WTC11 (cell line): ENCODE measurements around the gene BRI3. TPM values are rescaled to one million over a fixed set of nuclear protein-coding genes. Genes with fewer than 3 reads are reported as not detected.

Experiments
- ATF2 ChIP-seq: sonication (generic); formaldehyde crosslinking; IDR thresholded peaks from 2 replicates; pipeline ENCODE4 v1.8.1; 2022; ENCODE audit warnings: low read depth, missing genetic modification reagents, borderline replicate concordance
- CBFB ChIP-seq: sonication (generic); formaldehyde crosslinking; IDR thresholded peaks from 2 replicates; pipeline ENCODE4 v1.8.1; 2022; ENCODE audit warnings: mild to moderate bottlenecking, low read depth, missing genetic modification reagents
- CDX4 ChIP-seq: fragments of 250-450 bp; sonication (Bioruptor Pico); IDR thresholded peaks from 2 replicates; pipeline ENCODE4 v1.9.0; 2021; ENCODE audit warnings: moderate library complexity, mild to moderate bottlenecking, inconsistent platforms, borderline replicate concordance
- CREB1 ChIP-seq: sonication (generic); formaldehyde crosslinking; IDR thresholded peaks from 2 replicates; pipeline ENCODE4 v1.8.0; 2023; ENCODE audit warnings: mild to moderate bottlenecking, missing genetic modification reagents
- CREM ChIP-seq: sonication (generic); formaldehyde crosslinking; IDR thresholded peaks from 2 replicates; pipeline ENCODE4 v1.8.1; 2022; ENCODE audit warnings: mild to moderate bottlenecking, missing genetic modification reagents, moderate library complexity
- CTCF ChIP-seq: fragments of 200-600 bp; IDR thresholded peaks from 2 replicates; pipeline ENCODE4 v1.8.0; 2022; ENCODE audit warnings: antibody characterized with exemption
- E2F4 ChIP-seq: sonication (generic); formaldehyde crosslinking; IDR thresholded peaks from 2 replicates; pipeline ENCODE4 v1.8.1; 2022; ENCODE audit warnings: low read depth, mild to moderate bottlenecking, moderate library complexity, missing genetic modification reagents, borderline replicate concordance
- E2F5 ChIP-seq: sonication (generic); formaldehyde crosslinking; IDR thresholded peaks from 2 replicates; pipeline ENCODE4 v1.8.1; 2022; ENCODE audit warnings: mild to moderate bottlenecking, moderate library complexity, missing genetic modification reagents
- ERG ChIP-seq: fragments of 250-450 bp; sonication (Bioruptor Pico); IDR thresholded peaks from 2 replicates; pipeline ENCODE4 v1.8.0; 2021; ENCODE audit warnings: mild to moderate bottlenecking
- FOXJ3 ChIP-seq: sonication (generic); formaldehyde crosslinking; IDR thresholded peaks from 2 replicates; pipeline ENCODE4 v1.9.0; 2021; ENCODE audit warnings: missing genetic modification reagents, mild to moderate bottlenecking, borderline replicate concordance
- GABPB1 ChIP-seq: sonication (generic); formaldehyde crosslinking; IDR thresholded peaks from 2 replicates; pipeline ENCODE4 v1.8.1; 2023; ENCODE audit warnings: mild to moderate bottlenecking, missing genetic modification reagents
- GTF2I ChIP-seq: fragments of 250-450 bp; sonication (Bioruptor Pico); conservative IDR thresholded peaks from 2 replicates; pipeline ENCODE4 v1.4.0; 2021; ENCODE audit warnings: mild to moderate bottlenecking
- IRF2 ChIP-seq: sonication (generic); formaldehyde crosslinking; IDR thresholded peaks from 2 replicates; pipeline ENCODE4 v1.8.0; 2022; ENCODE audit warnings: low read depth, missing genetic modification reagents, borderline replicate concordance
- NFE2L1 ChIP-seq: sonication (generic); formaldehyde crosslinking; IDR thresholded peaks from 2 replicates; pipeline ENCODE4 v1.8.1; 2023; ENCODE audit warnings: missing genetic modification reagents
- NR1H2 ChIP-seq: sonication (generic); formaldehyde crosslinking; IDR thresholded peaks from 2 replicates; pipeline ENCODE4 v1.9.0; 2021; ENCODE audit warnings: mild to moderate bottlenecking, moderate library complexity, missing genetic modification reagents
- RORB ChIP-seq: fragments of 250-450 bp; sonication (Bioruptor Pico); IDR thresholded peaks from 2 replicates; pipeline ENCODE4 v1.9.0; 2021; ENCODE audit warnings: mild to moderate bottlenecking
- SP1 ChIP-seq: sonication (generic); formaldehyde crosslinking; conservative IDR thresholded peaks from 2 replicates; pipeline ENCODE4 v1.8.1; 2022; ENCODE audit warnings: missing genetic modification reagents
- STAT6 ChIP-seq: sonication (generic); formaldehyde crosslinking; conservative IDR thresholded peaks from 2 replicates; pipeline ENCODE4 v1.8.1; 2023; ENCODE audit warnings: mild to moderate bottlenecking, low read depth, missing genetic modification reagents, moderate library complexity
- TEAD1 ChIP-seq: sonication (generic); formaldehyde crosslinking; IDR thresholded peaks from 2 replicates; pipeline ENCODE4 v1.8.0; 2022; ENCODE audit warnings: mild to moderate bottlenecking, missing genetic modification reagents
- TEAD4 ChIP-seq: sonication (generic); formaldehyde crosslinking; IDR thresholded peaks from 2 replicates; pipeline ENCODE4 v1.8.0; 2022; ENCODE audit warnings: mild to moderate bottlenecking, missing genetic modification reagents
- TP53 ChIP-seq: sonication (generic); formaldehyde crosslinking; IDR thresholded peaks from 2 replicates; pipeline ENCODE4 v1.8.1; 2023; ENCODE audit warnings: mild to moderate bottlenecking, missing genetic modification reagents
- ZMAT4 ChIP-seq: fragments of 250-450 bp; sonication (Bioruptor Pico); IDR thresholded peaks from 2 replicates; pipeline ENCODE4 v1.9.0; 2021; ENCODE audit warnings: mild to moderate bottlenecking
- ZNF219 ChIP-seq: sonication (generic); formaldehyde crosslinking; IDR thresholded peaks from 2 replicates; pipeline ENCODE4 v1.8.0; 2023; ENCODE audit warnings: missing genetic modification reagents, mild to moderate bottlenecking, borderline replicate concordance
- ZNF671 ChIP-seq: fragments of 250-450 bp; sonication (Bioruptor Pico); IDR thresholded peaks from 2 replicates; pipeline ENCODE4 v1.8.0; 2021; ENCODE audit warnings: mild to moderate bottlenecking
- total RNA-seq: library from RNA; stranded (reverse); gene quantifications from 3 replicates; pipeline ENCODE4 v1.2.3, GENCODE V29; 2021
- TF ChIP-seq, protein P1 (sequence below): sonication (generic); formaldehyde crosslinking; IDR thresholded peaks from 2 replicates; pipeline ENCODE4 v1.8.0; 2022; ENCODE audit warnings: mild to moderate bottlenecking, missing genetic modification reagents
- TF ChIP-seq, protein P2 (sequence below): sonication (generic); formaldehyde crosslinking; conservative IDR thresholded peaks from 2 replicates; pipeline ENCODE4 v1.8.1; 2022; ENCODE audit warnings: mild to moderate bottlenecking, missing genetic modification reagents

Gene BRI3
- total RNA-seq, 1 experiment from 2014 or later: 112 TPM

- TF ChIP-seq ATF2 (CRISPR knock-in tag): no peak
- no peak for TF ChIP-seq GTF2I
- no peak for TF ChIP-seq NR1H2 (CRISPR knock-in tag)
- TF ChIP-seq E2F5: no peak
- TF ChIP-seq CBFB (CRISPR knock-in tag): no peak
- TF ChIP-seq ZNF671 (CRISPR knock-in tag): no peak
- TF ChIP-seq CREB1: no peak
- peak; percentile 9 for TF ChIP-seq GABPB1
- TF ChIP-seq ERG (CRISPR knock-in tag): no peak
- TF ChIP-seq ZMAT4: no peak
- TF ChIP-seq E2F4: no peak
- TF ChIP-seq, protein P1, sequence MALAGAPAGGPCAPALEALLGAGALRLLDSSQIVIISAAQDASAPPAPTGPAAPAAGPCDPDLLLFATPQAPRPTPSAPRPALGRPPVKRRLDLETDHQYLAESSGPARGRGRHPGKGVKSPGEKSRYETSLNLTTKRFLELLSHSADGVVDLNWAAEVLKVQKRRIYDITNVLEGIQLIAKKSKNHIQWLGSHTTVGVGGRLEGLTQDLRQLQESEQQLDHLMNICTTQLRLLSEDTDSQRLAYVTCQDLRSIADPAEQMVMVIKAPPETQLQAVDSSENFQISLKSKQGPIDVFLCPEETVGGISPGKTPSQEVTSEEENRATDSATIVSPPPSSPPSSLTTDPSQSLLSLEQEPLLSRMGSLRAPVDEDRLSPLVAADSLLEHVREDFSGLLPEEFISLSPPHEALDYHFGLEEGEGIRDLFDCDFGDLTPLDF (CRISPR knock-in tag): 0 out of 2 replicates have a peak, but pooled peaks have one; percentile 60
- TF ChIP-seq CREM (CRISPR knock-in tag): no peak
- no peak for TF ChIP-seq STAT6 (CRISPR knock-in tag)
- TF ChIP-seq IRF2 (CRISPR knock-in tag): no peak
- TF ChIP-seq, protein P2, sequence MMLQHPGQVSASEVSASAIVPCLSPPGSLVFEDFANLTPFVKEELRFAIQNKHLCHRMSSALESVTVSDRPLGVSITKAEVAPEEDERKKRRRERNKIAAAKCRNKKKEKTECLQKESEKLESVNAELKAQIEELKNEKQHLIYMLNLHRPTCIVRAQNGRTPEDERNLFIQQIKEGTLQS (CRISPR knock-in tag): no peak
- no peak for TF ChIP-seq TEAD4 (CRISPR knock-in tag)
- TF ChIP-seq SP1 (CRISPR knock-in tag): no peak
- TF ChIP-seq RORB (CRISPR knock-in tag): no peak
- no peak for TF ChIP-seq CDX4 (CRISPR knock-in tag)
- no peak for TF ChIP-seq FOXJ3 (CRISPR knock-in tag)
- no peak for TF ChIP-seq TP53 (CRISPR knock-in tag)
- no peak for TF ChIP-seq CTCF
- TF ChIP-seq NFE2L1: no peak
- TF ChIP-seq TEAD1 (CRISPR knock-in tag): no peak
- no peak for TF ChIP-seq ZNF219 (CRISPR knock-in tag)
Measured at GRCh38 chr7:98252425-98253054, 28.9 kb upstream of the BRI3 start (continued).
